Cardiac fibroblast (primary cell): ENCODE results near the gene SLC2A8.

ENCODE experiments used
- DNase-seq, 2 donors: peaks; one replicate each; pipeline versions ENCODE4 v3.0.0 to v3.0.0-alpha.2; 2010; ENCODE audit warnings: low read depth in 2 of 2
- H3K4me3 ChIP-seq, 2 donors: replicated peaks in 1 of 2; 1 replicate in 1 of 2; 2 replicates in 1 of 2; pipeline ENCODE4 v1.5.1; 2011; ENCODE audit warnings: low read depth in 2 of 2, low read length in 2 of 2, mild to moderate bottlenecking in 2 of 2, moderate library complexity in 1 of 2
- TF ChIP-seq, protein P1 (sequence below): IDR thresholded peaks from one replicate; pipeline ENCODE4 v1.5.1; 2011; ENCODE audit warnings: low read depth, mild to moderate bottlenecking, low read length, inconsistent platforms

SLC2A8 gene

GRCh38 chr9:127388037-127388855 is 8.7 kb upstream of the SLC2A8 start:
- peak; percentile 96 to 98 for DNase-seq
- H3K4me3 ChIP-seq, result no peak overlapping the region
- TF ChIP-seq, protein P1, sequence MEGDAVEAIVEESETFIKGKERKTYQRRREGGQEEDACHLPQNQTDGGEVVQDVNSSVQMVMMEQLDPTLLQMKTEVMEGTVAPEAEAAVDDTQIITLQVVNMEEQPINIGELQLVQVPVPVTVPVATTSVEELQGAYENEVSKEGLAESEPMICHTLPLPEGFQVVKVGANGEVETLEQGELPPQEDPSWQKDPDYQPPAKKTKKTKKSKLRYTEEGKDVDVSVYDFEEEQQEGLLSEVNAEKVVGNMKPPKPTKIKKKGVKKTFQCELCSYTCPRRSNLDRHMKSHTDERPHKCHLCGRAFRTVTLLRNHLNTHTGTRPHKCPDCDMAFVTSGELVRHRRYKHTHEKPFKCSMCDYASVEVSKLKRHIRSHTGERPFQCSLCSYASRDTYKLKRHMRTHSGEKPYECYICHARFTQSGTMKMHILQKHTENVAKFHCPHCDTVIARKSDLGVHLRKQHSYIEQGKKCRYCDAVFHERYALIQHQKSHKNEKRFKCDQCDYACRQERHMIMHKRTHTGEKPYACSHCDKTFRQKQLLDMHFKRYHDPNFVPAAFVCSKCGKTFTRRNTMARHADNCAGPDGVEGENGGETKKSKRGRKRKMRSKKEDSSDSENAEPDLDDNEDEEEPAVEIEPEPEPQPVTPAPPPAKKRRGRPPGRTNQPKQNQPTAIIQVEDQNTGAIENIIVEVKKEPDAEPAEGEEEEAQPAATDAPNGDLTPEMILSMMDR, result no peak

DNA sequence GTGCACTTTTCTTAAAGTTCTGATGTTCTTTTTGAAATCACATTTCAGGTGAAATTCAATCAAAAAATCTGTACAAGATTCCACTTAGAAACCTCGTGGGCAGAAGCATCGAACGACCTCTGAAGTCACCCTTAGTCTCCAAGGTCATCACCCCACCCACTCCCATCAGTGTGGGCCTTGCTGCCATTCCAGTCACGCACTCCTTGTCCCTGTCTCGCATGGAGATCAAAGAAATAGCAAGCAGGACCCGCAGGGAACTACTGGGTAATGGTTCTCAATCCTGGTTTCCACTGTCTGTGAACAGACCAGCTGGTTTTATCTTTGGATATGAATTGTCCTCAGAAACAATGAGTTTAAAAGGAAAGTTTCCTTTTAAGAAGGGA is 8.1 kb upstream of the SLC2A8 start:
- DNase-seq, result no peak
- no peak overlapping the region for H3K4me3 ChIP-seq
- TF ChIP-seq, protein P1, result no peak

- TF ChIP-seq, protein P1, result no peak
- no peak for DNase-seq
- no peak overlapping the region for H3K4me3 ChIP-seq
These were observed 7.4 kb upstream of the SLC2A8 start for GRCh38 chr9:127389381-127390247.

DNA sequence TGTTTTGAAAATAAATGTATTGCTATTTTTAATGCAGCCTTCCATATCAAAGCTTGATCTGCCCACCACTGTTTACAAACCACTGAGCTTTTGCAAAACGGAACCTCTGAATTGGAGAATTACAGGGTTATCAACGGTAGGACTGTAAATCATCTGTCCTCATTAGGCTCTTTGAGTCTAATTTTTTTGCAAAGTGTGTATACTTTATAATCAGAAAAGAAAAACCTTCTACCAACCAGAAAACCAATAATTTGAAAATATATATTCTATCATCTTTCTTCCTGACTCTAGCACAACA is 6.8 kb upstream of the SLC2A8 start:
- DNase-seq, result no peak
- no peak overlapping the region for H3K4me3 ChIP-seq
- TF ChIP-seq, protein P1, result no peak

- no peak overlapping the region for H3K4me3 ChIP-seq
- TF ChIP-seq, protein P1, result no peak
- DNase-seq, result no peak
These were observed 6.4 kb upstream of the SLC2A8 start for GRCh38 chr9:127390563-127390962.

- DNase-seq, result no peak
- TF ChIP-seq, protein P1, result no peak
- no peak overlapping the region for H3K4me3 ChIP-seq
These were observed 4.8 kb upstream of the SLC2A8 start for GRCh38 chr9:127392166-127392565.
